DND-41 (cell line): ENCODE data around the gene GPRC5D.

Experiments
- CTCF ChIP-seq: IDR thresholded peaks from 2 replicates; pipeline ENCODE4 v1.5.1; 2012; ENCODE audit warnings: borderline replicate concordance, low read length, moderate library complexity, mild to moderate bottlenecking; ENCODE audit not compliant: poor library complexity, severe bottlenecking; ENCODE audit errors: extremely low read depth
- EZH2 ChIP-seq: IDR thresholded peaks from 3 replicates; pipeline ENCODE4 v1.6.1; 2012; ENCODE audit warnings: borderline replicate concordance, low read depth, mild to moderate bottlenecking, moderate library complexity, low read length, inconsistent platforms; ENCODE audit not compliant: severe bottlenecking

GRCh38 chr12:12974211-12974610, 22.2 kb upstream of the GPRC5D start:
- no peak for TF ChIP-seq CTCF
- TF ChIP-seq EZH2 = no peak
